Gastroesophageal sphincter (tissue), 4 donors: ENCODE data around the gene PIM3. TPM values are rescaled to one million over a fixed set of nuclear protein-coding genes. Genes with fewer than 3 reads are reported as not detected.
"Not testable (repeated sequence)": the region's sequence is repeated elsewhere in the genome, so short reads cannot be mapped to it uniquely, and the experiment has no call there.

Experiments used
- ATAC-seq: fragments of 150-250 bp; one replicate; pipeline ENCODE4 v1.9.1; 2016; ENCODE audit warnings: mild to moderate bottlenecking, moderate library complexity
- H3K27ac ChIP-seq, 4 donors: fragments of 200-600 bp; sonication (generic) in 3 of 4; 1 replicate in 3 of 4; 2 replicates in 1 of 4; pipeline ENCODE4 v1.5.1; 2016 to 2019
- H3K27me3 ChIP-seq: fragments of 200-600 bp; sonication (generic); one replicate; pipeline ENCODE4 v1.5.1; 2019
- H3K36me3 ChIP-seq, 2 donors: fragments of 200-600 bp; sonication (generic); one replicate each; pipeline ENCODE4 v1.5.1; 2019; ENCODE audit warnings: control low read depth in 1 of 2
- H3K4me1 ChIP-seq, 3 donors: fragments of 200-600 bp; sonication (generic); 1 replicate in 2 of 3; 2 replicates in 1 of 3; pipeline ENCODE4 v1.5.1; 2016 to 2019; ENCODE audit warnings: control low read depth in 2 of 3
- H3K4me3 ChIP-seq, 2 donors: fragments of 200-600 bp; sonication (generic); one replicate each; pipeline ENCODE4 v1.5.1; 2019; ENCODE audit warnings: mild to moderate bottlenecking in 1 of 2, moderate library complexity in 1 of 2
- H3K9me3 ChIP-seq, 3 donors: fragments of 200-600 bp; sonication (generic); one replicate each; pipeline ENCODE4 v1.5.1; 2017 to 2019; ENCODE audit warnings: control low read depth in 2 of 3
- EP300 ChIP-seq: sonication (generic); formaldehyde crosslinking; IDR thresholded peaks from one replicate; pipeline ENCODE4 v1.6.1; 2017; ENCODE audit warnings: antibody characterized with exemption, mild to moderate bottlenecking
- POLR2A ChIP-seq, 2 donors: fragments of 450-650 bp; IDR thresholded peaks; one replicate each; pipeline ENCODE4 v1.6.1; 2017; ENCODE audit warnings: antibody characterized with exemption in 2 of 2, mild to moderate bottlenecking in 2 of 2, moderate library complexity in 1 of 2
- POLR2AphosphoS5 ChIP-seq: sonication (generic); formaldehyde crosslinking; IDR thresholded peaks from one replicate; pipeline ENCODE4 v1.6.1; 2017; ENCODE audit warnings: antibody characterized with exemption
- WGBS, 2 donors: methylation state at CpG; one replicate each; pipeline ENCODE4 v1.1.5; 2018; ENCODE audit warnings: low coverage in 1 of 2; 5-methylcytosine and 5-hydroxymethylcytosine counted together
- total RNA-seq, 4 donors: library from RNA; depleted of rRNA; stranded (reverse); fragments of >200 nt; gene quantifications; one replicate each; pipeline ENCODE4 v1.1.0, GENCODE V29; 2016
- TF ChIP-seq, protein P1 (sequence below), 4 experiments: fragments of 200-600 bp in 2 of 4; fragments of 450-650 bp in 2 of 4; sonication (generic) in 1 of 4; IDR thresholded peaks; one replicate each; pipeline ENCODE4 v1.5.1; 2017 to 2019; ENCODE audit warnings: antibody characterized with exemption in 4 of 4, mild to moderate bottlenecking in 2 of 4, moderate library complexity in 2 of 4

PIM3 gene
- total RNA-seq, 4 donors from 2014 or later = 30.0 to 58.3 (median 46.4) TPM

DNA sequence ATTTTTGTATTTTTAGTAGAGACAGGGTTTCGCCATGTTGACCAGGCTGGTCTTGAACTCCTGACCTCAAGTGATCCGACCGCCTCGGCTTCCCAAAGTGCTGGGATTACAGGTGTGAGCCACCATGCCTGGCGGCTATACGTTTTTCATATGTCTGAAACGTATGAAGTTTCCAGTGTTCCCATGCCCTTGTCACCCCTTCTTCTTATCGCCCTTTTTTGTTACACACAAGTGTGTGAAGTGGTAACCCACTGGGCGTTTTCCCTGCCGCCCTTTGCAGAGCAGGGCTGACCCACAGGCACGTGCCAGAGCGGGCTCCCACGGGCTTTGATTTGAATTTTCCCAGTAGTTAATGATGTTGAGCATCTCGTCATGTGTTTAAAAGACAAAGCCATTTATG lies 17.0 kb downstream of the PIM3 start:
- ATAC-seq = no peak
- H3K4me3 ChIP-seq = no peak overlapping the region
- WGBS, 2 donors = 75 to 81% methylated on average over 10 to 14 of the region's 14 CpGs
- peaks cover 21% of the 10 kb centered on the region for H3K27me3 ChIP-seq
- H3K9me3 ChIP-seq = peaks cover 0 to 16% (median 0%) of the 10 kb centered on the region in 3 donors
- no peaks in the 10 kb centered on the region for H3K36me3 ChIP-seq
- no peak overlapping the region for H3K27ac ChIP-seq
- peaks cover 0 to under 1% (median 0%) of the 10 kb centered on the region in 3 donors for H3K4me1 ChIP-seq
- TF ChIP-seq POLR2AphosphoS5 (no peak), EP300 (no peak)

DNA sequence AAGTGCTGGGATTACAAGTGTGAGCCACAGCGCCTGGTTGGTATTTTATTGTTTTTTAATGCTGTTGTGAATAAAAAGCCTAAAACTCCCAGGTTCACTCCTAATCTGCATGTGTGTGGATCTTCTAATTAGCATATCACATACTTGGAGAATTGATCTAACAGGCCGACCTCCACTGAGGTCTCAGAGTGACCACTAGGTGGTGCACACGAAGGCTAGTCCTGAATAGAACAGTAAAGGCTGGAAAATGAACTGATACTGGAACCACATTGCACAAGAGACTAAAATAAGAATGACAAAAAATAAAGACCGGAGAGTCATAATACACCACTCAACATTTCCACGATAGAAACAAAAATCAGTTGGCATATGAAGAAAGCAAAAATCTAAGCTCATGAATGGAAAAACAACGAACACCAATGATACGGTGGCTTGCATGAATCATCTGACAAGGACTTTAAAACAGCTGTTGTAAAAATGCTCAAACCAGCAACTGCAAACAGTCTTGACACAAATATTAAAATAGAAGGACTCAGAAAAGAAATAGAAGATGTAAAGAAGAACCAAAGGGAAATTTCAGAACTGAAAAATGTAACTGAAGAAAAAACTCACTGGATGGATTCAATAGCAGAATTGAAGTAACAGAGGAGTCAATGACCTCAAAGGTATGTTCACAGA lies 19.2 kb downstream of the PIM3 start:
- H3K27me3 ChIP-seq = peaks cover 43% of the 10 kb centered on the region
- H3K4me1 ChIP-seq = peaks cover 0 to 11% (median 8%) of the 10 kb centered on the region in 3 donors
- no peak overlapping the region for H3K4me3 ChIP-seq
- no peaks in the 10 kb centered on the region for H3K36me3 ChIP-seq
- WGBS, 2 donors = 31 to 50% methylated on average over 5 to 7 of the region's 7 CpGs
- peaks cover 0 to 16% (median 0%) of the 10 kb centered on the region in 3 donors for H3K9me3 ChIP-seq
- ATAC-seq = no peak
- no peak for TF ChIP-seq EP300
- TF ChIP-seq, protein P1, sequence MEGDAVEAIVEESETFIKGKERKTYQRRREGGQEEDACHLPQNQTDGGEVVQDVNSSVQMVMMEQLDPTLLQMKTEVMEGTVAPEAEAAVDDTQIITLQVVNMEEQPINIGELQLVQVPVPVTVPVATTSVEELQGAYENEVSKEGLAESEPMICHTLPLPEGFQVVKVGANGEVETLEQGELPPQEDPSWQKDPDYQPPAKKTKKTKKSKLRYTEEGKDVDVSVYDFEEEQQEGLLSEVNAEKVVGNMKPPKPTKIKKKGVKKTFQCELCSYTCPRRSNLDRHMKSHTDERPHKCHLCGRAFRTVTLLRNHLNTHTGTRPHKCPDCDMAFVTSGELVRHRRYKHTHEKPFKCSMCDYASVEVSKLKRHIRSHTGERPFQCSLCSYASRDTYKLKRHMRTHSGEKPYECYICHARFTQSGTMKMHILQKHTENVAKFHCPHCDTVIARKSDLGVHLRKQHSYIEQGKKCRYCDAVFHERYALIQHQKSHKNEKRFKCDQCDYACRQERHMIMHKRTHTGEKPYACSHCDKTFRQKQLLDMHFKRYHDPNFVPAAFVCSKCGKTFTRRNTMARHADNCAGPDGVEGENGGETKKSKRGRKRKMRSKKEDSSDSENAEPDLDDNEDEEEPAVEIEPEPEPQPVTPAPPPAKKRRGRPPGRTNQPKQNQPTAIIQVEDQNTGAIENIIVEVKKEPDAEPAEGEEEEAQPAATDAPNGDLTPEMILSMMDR (IDR thresholded peaks at IDR 0.05) = peak in 3 of 4 experiments; percentile 34 to 55 (median 34)
- no peak overlapping the region for H3K27ac ChIP-seq

DNA sequence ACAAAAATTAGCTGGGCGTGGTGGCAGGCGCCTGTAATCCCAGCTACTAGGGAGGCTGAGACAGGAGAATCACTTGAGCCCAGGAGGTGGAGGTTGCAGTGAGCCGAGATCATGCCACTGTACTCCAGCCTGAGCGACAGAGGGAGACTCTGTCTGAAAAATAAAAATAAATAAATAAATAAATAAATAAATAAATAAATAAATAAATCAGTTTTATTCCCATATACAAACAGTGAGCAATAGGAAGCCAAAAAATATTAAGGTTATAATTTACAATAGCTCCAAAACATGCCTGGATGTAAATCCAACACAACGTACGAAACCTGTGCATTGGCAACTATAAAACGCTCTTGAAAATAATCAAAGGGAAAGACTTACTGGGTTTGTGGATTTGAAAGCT lies 21.2 kb downstream of the PIM3 start:
- not testable (repeated sequence) for H3K4me3 ChIP-seq, H3K27ac ChIP-seq, H3K36me3 ChIP-seq, ATAC-seq
- 91 to 94% methylated on average over 3 to 7 of the region's 7 CpGs for WGBS, 2 donors
- peaks cover 0 to 33% (median 0%) of the 10 kb centered on the region in 3 donors for H3K9me3 ChIP-seq
- peaks cover 52% of the 10 kb centered on the region for H3K27me3 ChIP-seq
- H3K4me1 ChIP-seq = peaks cover 0 to 11% (median 8%) of the 10 kb centered on the region in 3 donors

DNA sequence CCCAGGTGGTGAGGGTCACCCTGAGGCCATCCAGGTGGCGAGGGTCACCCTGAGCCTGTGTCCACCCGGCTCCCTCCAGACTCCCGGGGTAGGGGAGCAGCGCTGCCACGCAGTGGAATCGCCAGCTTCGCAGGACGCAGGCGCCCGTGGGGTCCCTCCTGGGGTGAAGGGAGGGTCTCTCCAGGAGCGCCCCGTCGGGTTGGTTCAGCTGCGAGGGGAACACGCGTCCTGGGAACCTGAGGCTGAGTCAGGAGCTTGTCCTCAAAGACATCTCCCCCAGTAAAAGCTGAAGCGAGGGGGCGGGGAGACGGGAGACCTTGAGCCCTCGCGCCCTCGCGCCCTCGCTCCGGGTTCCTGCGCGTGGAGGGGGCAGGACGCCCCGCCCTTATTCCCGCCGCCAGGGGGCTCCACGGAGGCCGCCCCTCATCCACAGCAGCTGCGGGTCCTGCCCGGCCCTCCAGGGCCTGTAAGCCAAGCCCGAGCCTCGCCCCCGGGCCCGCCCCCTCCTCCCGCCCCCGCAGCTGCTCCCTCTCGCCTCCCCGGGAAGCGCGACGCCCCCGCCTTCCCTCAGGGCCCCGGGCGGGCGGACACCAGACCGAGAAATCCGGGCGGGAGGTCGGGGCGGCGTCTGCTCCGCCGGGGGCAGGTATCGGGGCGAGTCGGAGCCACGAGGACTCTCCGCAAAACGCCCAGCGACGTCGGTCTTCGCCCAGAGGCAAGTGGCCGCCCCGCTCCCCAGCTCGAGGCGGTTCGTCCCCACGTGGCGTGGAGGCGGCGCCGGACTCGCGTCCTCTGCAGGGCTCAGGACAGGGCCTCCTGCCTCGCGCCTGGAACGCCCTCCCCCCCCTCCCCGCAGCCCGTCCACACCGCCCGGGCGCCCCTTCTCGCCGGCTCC lies 22.8 kb downstream of the PIM3 start:
- H3K9me3 ChIP-seq = peaks cover 0 to 33% (median 0%) of the 10 kb centered on the region in 3 donors
- H3K4me1 ChIP-seq = peaks cover 0 to 11% (median 8%) of the 10 kb centered on the region in 3 donors
- no peaks in the 10 kb centered on the region for H3K36me3 ChIP-seq
- 0% methylated on average over 1 of the region's 90 CpGs; no CpG with 5 or more reads in 1 of the 2 donors for WGBS, 2 donors
- H3K27ac ChIP-seq = no peak overlapping the region
- no peak for ATAC-seq
- TF ChIP-seq EP300 = no peak
- no peak for TF ChIP-seq POLR2AphosphoS5
- TF ChIP-seq, protein P1 (IDR thresholded peaks at IDR 0.05) = peak in 2 of 4 experiments; percentile 20 to 49
- H3K4me3 ChIP-seq = peak overlapping the region in 1 of 2 donors; percentile 33
- H3K27me3 ChIP-seq = peaks cover 52% of the 10 kb centered on the region

DNA sequence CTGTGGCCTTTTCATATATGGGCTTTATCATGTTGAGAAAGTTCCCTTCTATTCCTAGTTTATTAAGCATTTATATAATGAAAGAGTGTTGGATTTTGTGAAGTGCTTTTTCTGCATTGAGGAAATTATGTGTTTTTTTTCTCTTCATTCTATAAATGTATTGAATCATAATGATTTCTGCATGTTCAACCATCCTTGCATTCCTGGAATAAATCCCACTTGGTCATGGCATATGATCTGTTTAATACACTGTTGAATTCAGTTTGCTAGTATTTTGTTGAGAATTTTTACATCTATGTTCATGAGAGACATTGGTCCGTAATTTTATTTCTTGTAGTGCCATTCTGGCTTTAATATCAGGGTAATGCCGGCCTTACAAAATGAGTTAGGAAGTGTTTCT lies 25.8 kb downstream of the PIM3 start:
- TF ChIP-seq POLR2A (IDR thresholded peaks at IDR 0.05) = no peak
- TF ChIP-seq, protein P1 (IDR thresholded peaks at IDR 0.05) = no peak
- no peak for TF ChIP-seq POLR2AphosphoS5
- no peak for TF ChIP-seq EP300
- Histone ChIP-seq H3K4me3 (no peak overlapping the region), H3K27ac (no peak overlapping the region), H3K4me1 (peaks cover 0 to 11% (median 8%) of the 10 kb centered on the region in 3 donors), H3K36me3 (no peaks in the 10 kb centered on the region), H3K27me3 (peaks cover 41% of the 10 kb centered on the region), H3K9me3 (peaks cover 0 to 33% (median 5%) of the 10 kb centered on the region in 3 donors)
- 93% methylated on average over 2 of the region's 2 CpGs; no CpG with 5 or more reads in 1 of the 2 donors for WGBS, 2 donors
- ATAC-seq = no peak

DNA sequence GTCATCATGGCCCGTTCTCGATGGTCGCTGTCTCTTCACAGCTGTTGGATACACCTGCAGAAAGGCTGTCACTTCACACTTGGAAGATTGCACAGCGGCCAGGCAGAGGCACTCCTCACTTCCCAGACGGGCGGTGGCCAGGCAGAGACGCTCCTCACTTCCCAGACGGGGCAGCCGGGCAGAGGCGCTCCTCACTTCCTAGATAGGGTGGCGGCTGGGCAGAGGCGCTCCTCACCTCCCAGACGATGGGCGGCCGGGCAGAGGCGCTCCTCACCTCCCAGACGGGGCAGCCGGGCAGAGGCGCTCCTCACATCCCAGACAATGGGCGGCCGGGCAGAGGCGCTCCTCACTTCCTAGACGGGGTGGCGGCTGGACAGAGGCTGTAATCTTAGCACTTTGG lies 29.3 kb downstream of the PIM3 start:
- H3K4me3 ChIP-seq, H3K27ac ChIP-seq, ATAC-seq, H3K36me3 ChIP-seq, H3K4me1 ChIP-seq: not testable (repeated sequence)
- no CpG with 5 or more reads among the region's 24 CpGs for WGBS, 2 donors
- Histone ChIP-seq H3K27me3 (peaks cover 16% of the 10 kb centered on the region), H3K9me3 (peaks cover 0 to 47% (median 5%) of the 10 kb centered on the region in 3 donors)
